ENCODE measurements around the gene DMWD.

The DMWD gene

DNA sequence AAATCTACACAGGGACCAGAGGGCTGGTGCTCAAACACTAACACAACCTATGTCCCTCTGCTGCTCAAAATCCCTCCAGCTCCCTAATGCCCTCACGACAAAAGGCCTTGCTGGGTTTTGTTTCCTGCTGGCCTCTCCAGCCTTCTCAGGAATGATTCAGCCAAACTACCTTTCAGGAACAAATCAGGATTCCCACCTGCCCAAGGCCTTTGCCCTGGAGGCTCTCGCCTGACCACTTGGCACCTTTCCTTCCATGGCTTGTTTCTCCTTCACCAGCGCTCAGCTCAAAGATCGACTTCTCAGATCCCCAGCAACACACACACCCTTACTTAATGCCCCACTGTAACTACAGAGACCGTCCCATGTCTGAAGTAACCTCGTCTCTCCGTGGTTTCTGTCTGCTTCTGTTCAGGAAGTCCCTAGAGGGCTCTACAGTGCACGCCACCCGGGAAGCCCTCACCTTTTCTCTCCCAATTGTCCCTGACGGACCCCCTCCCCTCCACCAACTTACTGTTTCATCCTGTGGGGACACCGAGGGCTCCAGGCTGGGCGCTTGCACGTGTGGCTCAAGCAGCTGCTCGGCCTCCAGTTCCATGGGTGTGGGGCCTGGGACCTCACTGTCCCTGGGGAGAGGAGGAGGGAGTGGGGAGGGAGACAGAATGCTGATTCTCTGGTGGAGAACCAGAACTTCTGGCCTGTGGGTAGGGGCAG lies 20.4 kb downstream of the DMWD start:
- in situ Hi-C loops (cut with HindIII; ENCODE audit: low sequenced_read_pairs): no loop called here

DNA sequence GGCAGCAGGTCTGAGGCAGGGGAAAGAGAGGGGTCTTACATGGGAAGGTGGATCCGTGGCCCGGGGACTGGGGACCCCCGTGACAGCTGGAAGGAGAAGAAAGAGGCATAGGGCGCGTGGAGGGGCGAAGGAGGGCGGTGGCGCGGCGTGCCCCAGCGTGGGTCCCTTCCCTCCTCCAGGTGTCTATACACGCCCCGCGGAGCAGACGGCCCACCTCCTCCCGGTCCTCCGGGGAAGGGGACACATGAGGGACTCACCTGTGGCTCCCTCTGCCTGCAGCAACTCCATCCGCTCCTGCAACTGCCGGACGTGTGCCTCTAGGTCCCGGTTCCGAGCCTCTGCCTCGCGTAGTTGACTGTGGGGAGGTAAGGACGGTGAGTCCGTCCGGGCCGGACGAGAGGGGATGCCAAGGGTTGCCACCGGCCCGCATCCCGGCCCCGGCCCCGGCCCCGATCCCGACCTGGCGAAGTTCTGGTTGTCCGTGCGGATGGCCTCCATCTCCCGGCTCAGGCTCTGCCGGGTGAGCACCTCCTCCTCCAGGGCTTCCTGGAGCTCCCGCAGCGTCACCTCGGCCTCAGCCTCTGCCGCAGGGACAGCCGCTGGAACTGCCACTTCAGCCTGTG lies 21.2 kb downstream of the DMWD start:
- in situ Hi-C loops (cut with HindIII; ENCODE audit: low sequenced_read_pairs): no loop called here

DNA sequence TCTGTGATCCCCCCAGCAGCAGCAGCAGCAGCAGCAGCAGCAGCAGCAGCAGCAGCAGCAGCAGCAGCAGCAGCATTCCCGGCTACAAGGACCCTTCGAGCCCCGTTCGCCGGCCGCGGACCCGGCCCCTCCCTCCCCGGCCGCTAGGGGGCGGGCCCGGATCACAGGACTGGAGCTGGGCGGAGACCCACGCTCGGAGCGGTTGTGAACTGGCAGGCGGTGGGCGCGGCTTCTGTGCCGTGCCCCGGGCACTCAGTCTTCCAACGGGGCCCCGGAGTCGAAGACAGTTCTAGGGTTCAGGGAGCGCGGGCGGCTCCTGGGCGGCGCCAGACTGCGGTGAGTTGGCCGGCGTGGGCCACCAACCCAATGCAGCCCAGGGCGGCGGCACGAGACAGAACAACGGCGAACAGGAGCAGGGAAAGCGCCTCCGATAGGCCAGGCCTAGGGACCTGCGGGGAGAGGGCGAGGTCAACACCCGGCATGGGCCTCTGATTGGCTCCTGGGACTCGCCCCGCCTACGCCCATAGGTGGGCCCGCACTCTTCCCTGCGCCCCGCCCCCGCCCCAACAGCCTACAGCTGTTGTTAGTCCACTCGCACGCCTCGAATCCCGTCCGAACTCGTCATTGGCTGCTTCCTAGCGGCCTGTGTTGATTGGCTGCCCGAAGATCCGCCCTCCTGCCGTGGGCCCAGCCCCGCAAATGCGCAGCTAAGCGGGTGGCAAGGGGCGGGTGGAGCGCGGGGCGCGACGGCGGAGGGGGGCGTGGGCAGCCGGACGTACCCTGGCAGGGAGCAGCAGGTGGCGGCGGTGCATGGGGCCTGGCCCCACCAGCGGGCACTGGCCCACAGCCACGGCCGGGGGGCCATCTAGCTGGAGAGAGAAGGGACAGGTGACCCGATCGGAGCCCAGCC lies 22.2 kb downstream of the DMWD start:
- in situ Hi-C loops (cut with HindIII; ENCODE audit: low sequenced_read_pairs): no loop called here

DNA sequence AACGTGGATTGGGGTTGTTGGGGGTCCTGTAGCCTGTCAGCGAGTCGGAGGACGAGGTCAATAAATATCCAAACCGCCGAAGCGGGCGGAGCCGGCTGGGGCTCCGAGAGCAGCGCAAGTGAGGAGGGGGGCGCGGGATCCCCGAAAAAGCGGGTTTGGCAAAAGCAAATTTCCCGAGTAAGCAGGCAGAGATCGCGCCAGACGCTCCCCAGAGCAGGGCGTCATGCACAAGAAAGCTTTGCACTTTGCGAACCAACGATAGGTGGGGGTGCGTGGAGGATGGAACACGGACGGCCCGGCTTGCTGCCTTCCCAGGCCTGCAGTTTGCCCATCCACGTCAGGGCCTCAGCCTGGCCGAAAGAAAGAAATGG lies 22.8 kb downstream of the DMWD start:
- in situ Hi-C loops (cut with HindIII; ENCODE audit: low sequenced_read_pairs): no loop called here

DNA sequence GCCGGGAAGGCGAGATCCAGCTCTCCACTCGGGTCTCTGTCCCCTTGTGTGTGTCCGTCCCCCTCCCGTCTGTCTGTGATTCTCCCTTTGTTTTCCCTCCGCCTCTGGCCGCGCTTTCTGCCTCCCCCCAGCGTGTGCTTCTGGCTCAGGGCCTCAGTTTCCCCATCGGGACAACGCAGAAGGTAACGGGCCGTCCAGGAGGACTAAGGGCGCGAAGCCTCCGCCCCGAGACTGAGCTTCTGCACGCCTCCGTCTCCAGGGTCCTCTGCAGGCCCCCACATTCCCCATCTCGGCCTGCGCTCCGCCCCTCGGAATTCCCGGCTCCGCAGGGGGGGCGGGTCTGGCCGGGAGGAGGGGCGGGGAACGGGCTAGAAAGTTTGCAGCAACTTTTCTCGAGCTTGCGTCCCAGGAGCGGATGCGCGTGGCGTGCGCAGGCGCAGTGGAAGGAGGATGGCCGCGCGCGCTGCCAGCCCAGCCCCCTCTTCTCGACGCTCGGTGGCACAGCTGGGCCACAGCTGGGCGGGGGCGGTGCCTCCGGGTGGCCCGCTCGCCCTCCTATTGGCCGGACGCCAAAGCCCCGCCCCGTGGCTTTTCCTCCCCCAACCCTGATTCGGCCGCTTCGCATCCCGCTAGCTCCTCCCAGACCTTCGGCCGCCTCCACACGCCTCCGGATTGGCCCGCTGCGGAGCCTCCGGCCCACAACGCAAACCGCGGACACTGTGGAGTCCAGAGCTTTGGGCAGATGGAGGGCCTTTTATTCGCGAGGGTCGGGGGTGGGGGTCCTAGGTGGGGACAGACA lies 23.5 kb downstream of the DMWD start, which contains the start of gene SIX5:
Gene SIX5, minus strand, starts transcription at position 269 of the 799 bp plus-strand sequence. CDS start 408 bp downstream, outside the sequence.
- in situ Hi-C loops (cut with HindIII; ENCODE audit: low sequenced_read_pairs): no loop called here

DNA sequence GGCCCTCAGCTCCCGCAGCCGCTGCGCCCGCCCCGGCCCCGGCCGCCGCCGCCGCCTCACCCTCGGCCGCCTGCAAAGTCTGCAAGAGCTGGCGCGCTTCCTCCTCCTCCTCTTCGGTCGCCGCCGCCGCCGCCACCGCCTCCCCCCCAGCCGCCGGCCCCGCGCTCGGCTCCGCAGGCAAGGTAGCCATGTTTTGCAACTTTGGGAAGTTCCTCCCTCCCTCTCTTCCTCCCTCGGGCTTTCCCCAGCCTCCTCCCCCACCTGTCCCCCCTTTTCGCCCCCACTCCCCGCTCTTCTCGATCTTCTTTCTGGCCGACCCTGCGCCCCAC lies 24.0 kb downstream of the DMWD start:
- in situ Hi-C loops (cut with HindIII; ENCODE audit: low sequenced_read_pairs): no loop called here

DNA sequence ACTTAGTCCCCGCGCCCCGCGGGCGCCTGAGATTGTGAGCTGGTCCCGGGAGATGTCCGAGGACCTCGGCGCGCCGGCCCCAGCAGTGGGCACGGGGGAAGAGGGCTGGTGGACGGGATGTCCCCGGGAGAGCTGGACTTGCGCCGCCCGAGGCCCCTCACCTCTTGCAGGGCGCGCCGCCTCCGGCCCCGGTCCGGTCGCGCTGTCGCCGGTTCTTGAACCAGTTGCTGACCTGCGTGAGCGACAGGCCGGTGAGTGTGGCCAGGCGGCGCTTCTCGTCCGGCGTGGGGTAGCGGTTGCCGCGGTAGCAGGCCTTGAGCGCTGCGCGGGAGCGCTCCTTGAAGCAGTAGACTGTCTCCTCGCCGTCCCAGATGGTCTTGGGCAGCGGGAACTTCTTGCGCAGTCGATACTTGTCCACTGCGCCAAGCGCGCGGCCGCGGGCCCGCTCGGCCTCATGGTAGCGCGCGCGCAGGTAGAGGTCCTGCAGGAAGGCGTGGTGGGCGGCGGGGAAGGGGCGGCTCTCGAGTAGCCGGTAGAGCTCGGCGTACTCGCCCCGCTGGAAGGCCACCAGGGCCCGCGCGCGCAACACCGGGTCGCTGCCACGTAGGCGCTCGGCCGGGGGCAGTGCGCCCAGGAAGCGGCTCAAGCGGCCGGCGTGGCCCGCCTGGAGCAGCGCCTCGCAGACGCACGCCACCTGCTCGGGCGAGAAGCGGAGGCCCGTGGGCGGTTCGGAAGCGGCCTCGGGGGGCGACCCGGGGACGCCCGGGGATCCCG lies 24.6 kb downstream of the DMWD start:
- in situ Hi-C loops (cut with HindIII; ENCODE audit: low sequenced_read_pairs): no loop called here

DNA sequence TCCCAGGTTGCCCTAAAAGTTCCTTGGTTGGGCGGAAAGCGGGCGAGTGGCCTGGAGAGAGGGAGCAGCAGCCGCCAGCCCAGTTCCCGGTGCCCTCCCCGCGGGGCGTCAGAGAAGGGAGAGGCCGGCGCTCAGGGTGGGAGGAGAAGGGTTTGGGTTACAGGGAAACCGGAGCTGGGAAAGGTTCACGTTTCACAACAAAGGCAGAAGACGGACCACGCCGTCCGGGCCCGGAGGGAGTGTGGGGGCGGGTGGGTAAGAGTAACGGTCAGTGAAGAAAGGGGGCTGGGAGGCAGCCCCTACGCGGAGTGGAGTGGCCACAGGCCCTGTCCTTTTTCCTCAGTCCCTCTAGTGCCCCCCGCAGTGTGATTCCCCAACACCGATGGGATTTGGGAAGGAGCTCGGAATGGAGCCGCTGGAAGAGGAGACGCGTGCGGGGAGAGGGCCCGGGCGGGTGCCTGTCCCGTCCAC lies 25.2 kb downstream of the DMWD start:
- in situ Hi-C loops (cut with HindIII; ENCODE audit: low sequenced_read_pairs): no loop called here

DNA sequence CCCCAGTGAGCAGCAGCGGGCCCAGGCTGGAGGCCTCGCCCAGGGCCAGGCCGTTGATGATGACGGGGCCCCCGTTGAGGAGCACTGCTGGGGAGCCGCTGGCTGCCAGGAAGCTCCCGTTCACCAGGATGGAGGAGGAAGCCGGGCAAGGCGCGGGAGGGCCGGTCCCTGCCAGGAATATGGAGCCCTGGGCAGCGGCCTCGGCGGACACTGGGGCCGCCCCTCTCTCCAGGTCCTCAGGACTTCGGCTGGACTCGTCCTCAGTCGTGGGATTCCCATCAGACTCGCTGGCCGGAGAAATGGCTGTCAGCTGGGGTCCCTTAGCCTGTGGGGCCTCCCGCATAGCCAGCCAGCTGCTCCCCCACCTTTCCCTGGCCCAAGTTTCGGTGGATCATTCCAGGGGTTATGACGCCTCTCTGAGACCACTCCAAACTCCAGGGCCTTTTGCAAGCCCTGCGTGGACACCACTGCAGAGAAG lies 25.7 kb downstream of the DMWD start:
- in situ Hi-C loops (cut with HindIII; ENCODE audit: low sequenced_read_pairs): no loop called here

DNA sequence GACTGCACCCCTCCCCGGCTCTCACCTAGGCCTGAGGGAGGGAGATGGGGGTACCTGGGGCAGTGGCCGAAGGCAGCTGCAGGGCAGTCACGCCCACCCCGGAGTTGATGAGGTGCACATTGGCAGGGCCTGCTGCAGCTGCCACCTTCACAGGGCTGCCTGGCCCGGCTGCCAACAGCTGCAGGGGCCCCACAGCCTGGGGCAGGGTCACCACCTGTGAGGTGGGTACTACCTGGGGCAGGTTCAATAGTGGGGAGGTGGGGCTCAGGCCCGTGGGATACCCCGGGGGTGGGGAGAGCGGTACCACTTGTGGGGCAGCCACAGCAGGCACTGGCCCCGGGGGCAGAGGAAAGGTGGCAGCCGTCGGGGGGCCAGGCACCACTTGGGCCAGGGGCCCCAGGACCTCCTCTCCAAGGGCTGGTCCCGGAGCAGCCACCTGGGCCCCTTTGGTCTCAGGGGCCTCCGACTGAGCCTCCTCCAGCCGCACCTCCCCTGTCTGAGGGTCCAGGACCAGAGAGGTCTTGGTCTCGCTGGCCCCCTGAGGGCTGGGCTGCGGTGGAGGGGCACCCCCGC lies 26.3 kb downstream of the DMWD start:
- in situ Hi-C loops (cut with HindIII; ENCODE audit: low sequenced_read_pairs): no loop called here

DNA sequence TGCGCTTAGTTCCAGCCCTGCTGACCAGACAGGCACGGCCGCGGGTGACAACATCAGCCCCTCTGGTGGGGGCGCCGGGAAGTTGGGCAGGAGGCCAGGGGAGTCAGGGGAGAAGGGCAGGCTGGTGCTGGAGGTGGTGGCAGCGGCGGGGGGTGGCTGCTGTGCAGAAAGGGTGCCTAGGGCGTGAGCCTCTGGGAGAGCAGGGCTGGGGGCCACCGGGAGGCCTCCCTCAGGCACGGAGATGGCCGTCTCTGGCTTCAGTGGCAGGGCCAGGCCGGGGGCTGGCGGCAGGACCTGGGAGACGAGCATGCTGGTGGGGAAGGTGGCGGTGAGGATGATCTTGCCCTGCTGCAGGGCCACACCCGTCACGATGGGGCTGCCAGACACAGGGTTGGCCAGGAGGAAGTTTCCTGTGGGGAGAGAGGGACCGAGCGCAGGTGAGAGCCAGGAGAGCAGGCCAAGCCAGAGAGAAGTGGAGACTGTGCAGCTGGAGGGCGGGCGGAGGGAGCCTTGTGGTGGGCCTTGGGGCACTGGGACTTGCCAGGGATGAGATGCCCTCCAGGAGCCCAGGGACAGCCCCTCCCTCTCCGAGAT lies 26.8 kb downstream of the DMWD start:
- in situ Hi-C loops (cut with HindIII; ENCODE audit: low sequenced_read_pairs): no loop called here

DNA sequence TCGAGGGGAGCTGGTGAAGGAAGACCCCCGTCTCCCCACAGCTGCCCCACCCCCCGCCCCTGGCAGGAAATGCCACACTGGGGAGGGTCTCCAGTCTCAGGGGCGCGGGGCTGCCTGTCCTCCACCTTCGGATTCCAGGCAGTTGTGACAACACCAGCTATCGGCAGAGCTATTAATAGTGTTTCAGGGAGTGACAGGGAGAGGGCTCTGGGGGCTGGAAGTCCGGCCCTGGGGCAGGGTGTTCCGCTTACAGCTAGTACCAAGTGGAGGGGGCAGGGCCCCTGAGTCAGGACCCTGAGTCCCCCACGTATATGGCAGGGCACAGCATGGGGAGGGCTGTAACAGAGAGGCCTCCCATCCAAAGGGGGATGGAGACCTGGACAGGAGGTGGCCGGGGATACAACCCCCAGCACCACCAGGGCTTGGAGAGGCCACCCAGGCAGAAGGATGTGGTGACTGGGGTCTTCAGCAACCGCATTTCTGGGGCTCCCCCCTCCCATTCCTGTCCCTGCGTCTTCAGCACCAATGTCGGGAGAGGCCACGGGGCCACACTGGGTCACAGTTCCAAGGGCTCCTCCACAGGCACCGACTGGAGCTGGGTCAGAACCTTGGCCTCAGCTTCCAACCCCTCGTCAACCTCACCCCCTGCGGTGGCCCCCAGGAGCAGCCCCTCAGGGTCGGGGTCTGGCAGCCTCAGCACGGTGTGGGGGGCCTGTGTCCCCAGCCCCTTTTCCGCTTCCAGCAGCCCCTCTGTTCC lies 27.5 kb downstream of the DMWD start:
- in situ Hi-C loops (cut with HindIII; ENCODE audit: low sequenced_read_pairs): no loop called here

DNA sequence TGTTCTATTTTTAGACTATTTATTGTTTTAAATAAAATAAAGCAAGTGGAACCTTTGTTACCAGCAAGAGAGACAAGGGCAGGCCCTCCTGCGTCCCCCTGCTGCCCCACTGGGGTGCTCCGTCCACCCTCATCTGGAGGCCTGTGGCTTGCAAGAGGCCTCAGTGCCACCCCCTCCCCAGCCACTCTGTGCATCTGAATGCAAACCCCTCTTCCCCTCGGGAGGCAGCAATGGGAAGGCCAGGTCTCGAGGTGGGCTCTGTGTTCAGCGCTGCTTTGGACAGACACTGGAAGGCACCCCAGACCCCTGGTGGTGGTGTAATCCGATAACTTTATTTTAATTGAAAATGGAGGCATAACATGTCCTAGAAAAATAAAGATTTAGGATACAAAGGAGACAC lies 28.2 kb downstream of the DMWD start:
- in situ Hi-C loops (cut with HindIII; ENCODE audit: low sequenced_read_pairs): no loop called here

DNA sequence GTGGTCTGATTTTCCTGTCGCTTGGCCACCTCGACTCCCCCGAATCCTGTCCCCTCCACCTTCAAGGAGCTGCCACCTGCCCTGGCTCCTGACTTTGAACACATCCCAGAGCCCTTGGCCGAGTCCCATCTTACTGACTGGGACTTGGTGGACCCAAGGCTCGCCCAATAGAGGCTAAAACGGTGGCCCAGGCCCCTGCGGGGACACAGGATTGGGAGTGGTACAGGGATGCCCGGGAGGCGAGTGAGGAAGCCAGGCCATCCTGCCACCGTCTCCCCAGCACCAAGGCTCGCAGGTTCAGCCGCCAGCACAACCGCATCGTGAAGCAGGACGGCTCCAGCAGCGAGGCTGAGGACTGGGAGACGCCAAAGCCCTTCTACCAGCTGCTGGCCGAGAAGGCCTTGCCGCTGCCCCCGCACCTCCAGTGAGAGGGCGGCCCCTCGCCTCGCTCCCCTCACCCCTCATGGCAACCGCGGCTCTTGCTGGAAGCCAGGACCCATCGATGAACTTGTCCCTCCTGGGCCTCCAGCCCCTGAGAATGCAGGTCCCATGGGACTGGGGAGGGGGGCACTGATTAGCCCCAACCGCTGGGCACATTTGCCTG lies 28.9 kb downstream of the DMWD start:
- in situ Hi-C loops (cut with HindIII; ENCODE audit: low sequenced_read_pairs): no loop called here

DNA sequence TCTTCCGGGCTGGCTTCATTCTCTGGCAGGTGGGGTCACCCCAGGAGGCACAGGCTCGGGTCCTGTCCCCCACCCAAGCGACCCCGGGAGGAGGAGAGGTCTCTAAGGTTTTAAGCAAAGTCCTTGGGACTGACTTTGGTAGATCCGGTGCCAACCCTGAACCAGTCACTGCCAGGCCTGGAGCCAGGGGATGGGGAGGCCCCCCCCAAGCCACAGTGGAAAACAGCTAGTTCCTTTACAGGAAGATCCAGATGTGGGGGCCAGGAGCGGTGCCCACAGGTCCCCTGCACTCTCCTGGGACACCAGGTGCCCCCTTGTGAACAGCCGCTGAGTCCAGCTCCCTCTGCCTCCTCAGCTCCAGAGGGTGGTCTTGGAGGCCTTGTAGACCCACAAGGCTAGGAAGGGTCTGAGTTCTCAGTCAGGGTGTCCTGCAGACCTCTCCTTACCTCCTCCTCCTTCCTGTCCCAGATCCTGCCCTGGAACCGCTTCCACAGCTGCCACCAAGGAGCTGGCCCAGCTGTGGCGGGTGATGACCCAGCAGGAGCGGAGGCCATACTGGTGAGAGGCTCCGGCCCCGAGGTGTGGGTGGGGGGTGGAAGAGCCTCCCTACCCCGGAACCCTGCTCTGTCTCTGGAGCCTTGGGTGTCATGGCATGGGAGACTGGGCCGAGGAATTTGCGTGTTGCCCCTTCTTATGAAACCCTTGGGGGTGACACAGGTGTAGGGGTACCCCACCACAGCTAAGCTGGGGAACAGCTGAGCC lies 29.6 kb downstream of the DMWD start:
- in situ Hi-C loops (cut with HindIII; ENCODE audit: low sequenced_read_pairs): no loop called here

DNA sequence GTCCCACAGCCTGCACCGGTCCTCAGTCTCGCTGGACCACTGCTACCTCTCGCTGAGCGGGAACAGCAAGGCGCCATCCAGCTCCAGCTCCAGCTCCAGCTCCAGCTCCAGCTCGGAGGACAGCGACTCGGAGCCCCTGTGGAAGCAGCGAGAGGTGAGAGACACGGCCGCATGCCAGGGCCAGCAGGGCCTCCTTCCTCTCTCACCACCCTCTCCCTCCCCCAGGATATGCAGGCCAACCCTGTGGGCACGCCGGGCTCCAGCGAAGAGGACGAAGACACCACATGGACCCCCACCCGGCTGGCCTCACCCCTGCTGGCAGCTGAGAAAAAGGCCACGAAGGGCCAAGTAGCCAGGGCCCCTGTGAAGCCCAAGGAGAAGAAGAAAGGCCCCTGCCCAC lies 30.9 kb downstream of the DMWD start:
- in situ Hi-C loops (cut with HindIII; ENCODE audit: low sequenced_read_pairs): no loop called here

DNA sequence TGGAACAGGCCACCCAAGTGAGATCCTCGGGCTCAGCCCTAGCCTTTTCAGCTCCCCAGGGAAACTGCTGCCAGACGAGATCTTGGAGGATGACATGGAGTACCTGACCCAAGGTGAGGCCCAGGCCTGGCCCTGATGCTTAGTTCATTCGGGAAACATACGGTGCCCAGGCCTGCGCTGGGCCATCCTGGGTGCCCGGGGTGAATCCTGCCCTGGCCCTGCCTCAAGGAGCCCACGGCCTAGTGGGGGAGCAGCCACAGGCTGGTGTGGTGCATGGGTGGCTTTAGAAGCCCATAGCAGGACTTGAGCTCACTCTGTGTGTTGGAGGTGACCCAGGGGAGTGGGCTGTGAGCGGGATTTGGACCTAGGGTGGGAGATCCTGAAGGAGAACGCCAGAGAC lies 33.7 kb downstream of the DMWD start:
- in situ Hi-C loops (cut with HindIII; ENCODE audit: low sequenced_read_pairs): no loop called here

Data from DLD1 (cell line).